WTC11 (cell line): Measurements from ENCODE around the gene TSSK1B. TPM values are rescaled to one million over a fixed set of nuclear protein-coding genes. Genes with fewer than 3 reads are reported as not detected.

Source experiments
- ATAC-seq: fragments of 200-7000 bp; cut with Tn5 transposase; 2 replicates; pipeline ENCODE4 v1.10.0; 2021; ENCODE audit warnings: mild to moderate bottlenecking, moderate library complexity
- CTCF ChIA-PET: fragments of 300-600 bp; sonication (Branson Sonifier 250); formaldehyde crosslinking; loops from one replicate; lab custom pipeline; 2021; ENCODE audit warnings: antibody characterized with exemption; lab: Charles Lee
- POLR2A ChIA-PET: fragments of 350-600 bp; sonication (Branson Sonifier 250); formaldehyde crosslinking; loops from one replicate; lab custom pipeline; 2021; ENCODE audit warnings: antibody characterized with exemption; lab: Charles Lee
- DNase-seq: peaks from one replicate; pipeline ENCODE4 v3.0.0; 2021; ENCODE audit warnings: low spot score
- H3K27ac Mint-ChIP-seq: 2 replicates; pipeline ENCODE4 v1.8.0; 2021; ENCODE audit warnings: mixed read lengths
- H3K27me3 Mint-ChIP-seq: 2 replicates; pipeline ENCODE4 v1.8.0; 2021; ENCODE audit warnings: low read depth, mild to moderate bottlenecking, moderate library complexity, mixed read lengths
- H3K36me3 Mint-ChIP-seq: 2 replicates; pipeline ENCODE4 v1.8.0; 2021; ENCODE audit warnings: mixed read lengths
- H3K4me1 Mint-ChIP-seq: 2 replicates; pipeline ENCODE4 v1.8.0; 2022; ENCODE audit warnings: mixed read lengths
- H3K4me3 Mint-ChIP-seq: 2 replicates; pipeline ENCODE4 v1.8.0; 2021; ENCODE audit warnings: mild to moderate bottlenecking, moderate library complexity, mixed read lengths
- H3K9me3 Mint-ChIP-seq: 2 replicates; pipeline ENCODE4 v1.8.0; 2021; ENCODE audit warnings: mixed read lengths
- EMX1 ChIP-seq: fragments of 250-450 bp; sonication (Bioruptor Pico); IDR thresholded peaks from 2 replicates; pipeline ENCODE4 v1.8.0; 2021; ENCODE audit warnings: mild to moderate bottlenecking
- ESRRA ChIP-seq: sonication (generic); formaldehyde crosslinking; IDR thresholded peaks from 2 replicates; pipeline ENCODE4 v1.8.1; 2022; ENCODE audit warnings: mild to moderate bottlenecking, missing genetic modification reagents, borderline replicate concordance
- NFYB ChIP-seq: sonication (generic); formaldehyde crosslinking; conservative IDR thresholded peaks from 2 replicates; pipeline ENCODE4 v1.8.0; 2022; ENCODE audit warnings: low read depth, missing genetic modification reagents
- OVOL2 ChIP-seq: fragments of 250-450 bp; sonication (Bioruptor Pico); IDR thresholded peaks from 2 replicates; pipeline ENCODE4 v1.9.0; 2021; ENCODE audit warnings: mild to moderate bottlenecking, borderline replicate concordance
- ZBTB21 ChIP-seq: sonication (generic); formaldehyde crosslinking; IDR thresholded peaks from 2 replicates; pipeline ENCODE4 v1.8.1; 2023; ENCODE audit warnings: mild to moderate bottlenecking, missing genetic modification reagents, borderline replicate concordance
- ZNF121 ChIP-seq: sonication (generic); formaldehyde crosslinking; IDR thresholded peaks from 2 replicates; pipeline ENCODE4 v1.8.0; 2023; ENCODE audit warnings: missing genetic modification reagents
- ZNF232 ChIP-seq: sonication (generic); formaldehyde crosslinking; IDR thresholded peaks from 2 replicates; pipeline ENCODE4 v1.8.0; 2022; ENCODE audit warnings: mild to moderate bottlenecking, missing genetic modification reagents
- total RNA-seq: library from RNA; stranded (reverse); gene quantifications from 3 replicates; pipeline ENCODE4 v1.2.3, GENCODE V29; 2021
- TF ChIP-seq, protein P1 (sequence below): sonication (generic); formaldehyde crosslinking; IDR thresholded peaks from 2 replicates; pipeline ENCODE4 v1.8.0; 2023; ENCODE audit warnings: mild to moderate bottlenecking, missing genetic modification reagents
- TF ChIP-seq, protein P2 (sequence below): sonication (generic); formaldehyde crosslinking; IDR thresholded peaks from 2 replicates; pipeline ENCODE4 v1.8.0; 2022; ENCODE audit warnings: mild to moderate bottlenecking, missing genetic modification reagents
- TF ChIP-seq, protein P3 (sequence below): sonication (generic); formaldehyde crosslinking; IDR thresholded peaks from 2 replicates; pipeline ENCODE4 v1.8.0; 2022; ENCODE audit warnings: mild to moderate bottlenecking, missing genetic modification reagents
- TF ChIP-seq, protein P4 (sequence below): fragments of 250-450 bp; sonication (Bioruptor Pico); IDR thresholded peaks from 2 replicates; pipeline ENCODE4 v2.1.2; 2022; ENCODE audit warnings: mild to moderate bottlenecking, moderate library complexity
- TF ChIP-seq, protein P5 (sequence below): sonication (generic); formaldehyde crosslinking; IDR thresholded peaks from 2 replicates; pipeline ENCODE4 v1.8.1; 2022; ENCODE audit warnings: mild to moderate bottlenecking, moderate library complexity, missing genetic modification reagents
- TF ChIP-seq, protein P6 (sequence below): sonication (generic); formaldehyde crosslinking; IDR thresholded peaks from 2 replicates; pipeline ENCODE4 v1.8.1; 2023; ENCODE audit warnings: mild to moderate bottlenecking, moderate library complexity, missing genetic modification reagents
- TF ChIP-seq, protein P7 (sequence below): fragments of 250-450 bp; sonication (Bioruptor Pico); conservative IDR thresholded peaks from 2 replicates; pipeline ENCODE4 v1.9.0; 2021; ENCODE audit warnings: mild to moderate bottlenecking
- TF ChIP-seq, protein P8 (sequence below): fragments of 250-450 bp; sonication (Bioruptor Pico); IDR thresholded peaks from 2 replicates; pipeline ENCODE4 v1.8.0; 2021; ENCODE audit warnings: mild to moderate bottlenecking

Gene TSSK1B
- total RNA-seq, 1 experiment from 2014 or later = not detected

DNA sequence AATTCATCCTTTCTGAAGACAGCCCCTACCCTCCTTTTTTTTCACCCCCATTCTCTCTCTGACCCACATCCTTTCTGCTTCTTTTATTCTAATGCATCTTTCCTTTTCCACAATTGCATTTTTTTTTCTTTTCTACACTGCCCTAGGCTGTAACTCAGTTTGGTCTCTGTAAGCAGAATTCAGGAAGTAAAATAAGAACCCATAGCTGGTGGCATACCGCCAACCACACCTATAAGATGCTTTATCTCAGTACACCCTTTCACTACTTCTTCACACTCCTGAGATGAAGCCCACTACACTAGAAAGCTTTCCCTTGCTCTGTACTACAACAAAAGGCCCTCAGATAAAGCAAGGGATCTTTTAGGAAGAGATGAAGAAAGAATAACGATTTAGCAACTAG is 16.1 kb upstream of the TSSK1B start:
- POLR2A ChIA-PET = no interaction called here
- Mint-ChIP-seq H3K27ac (no peak overlapping the region), H3K9me3 (peaks cover 1% of the 10 kb centered on the region), H3K27me3 (no peaks in the 10 kb centered on the region; the same call in 1 of the 2 replicates), H3K4me1 (no peaks in the 10 kb centered on the region), H3K36me3 (no peaks in the 10 kb centered on the region), H3K4me3 (no peak overlapping the region)
- TF ChIP-seq, protein P1, sequence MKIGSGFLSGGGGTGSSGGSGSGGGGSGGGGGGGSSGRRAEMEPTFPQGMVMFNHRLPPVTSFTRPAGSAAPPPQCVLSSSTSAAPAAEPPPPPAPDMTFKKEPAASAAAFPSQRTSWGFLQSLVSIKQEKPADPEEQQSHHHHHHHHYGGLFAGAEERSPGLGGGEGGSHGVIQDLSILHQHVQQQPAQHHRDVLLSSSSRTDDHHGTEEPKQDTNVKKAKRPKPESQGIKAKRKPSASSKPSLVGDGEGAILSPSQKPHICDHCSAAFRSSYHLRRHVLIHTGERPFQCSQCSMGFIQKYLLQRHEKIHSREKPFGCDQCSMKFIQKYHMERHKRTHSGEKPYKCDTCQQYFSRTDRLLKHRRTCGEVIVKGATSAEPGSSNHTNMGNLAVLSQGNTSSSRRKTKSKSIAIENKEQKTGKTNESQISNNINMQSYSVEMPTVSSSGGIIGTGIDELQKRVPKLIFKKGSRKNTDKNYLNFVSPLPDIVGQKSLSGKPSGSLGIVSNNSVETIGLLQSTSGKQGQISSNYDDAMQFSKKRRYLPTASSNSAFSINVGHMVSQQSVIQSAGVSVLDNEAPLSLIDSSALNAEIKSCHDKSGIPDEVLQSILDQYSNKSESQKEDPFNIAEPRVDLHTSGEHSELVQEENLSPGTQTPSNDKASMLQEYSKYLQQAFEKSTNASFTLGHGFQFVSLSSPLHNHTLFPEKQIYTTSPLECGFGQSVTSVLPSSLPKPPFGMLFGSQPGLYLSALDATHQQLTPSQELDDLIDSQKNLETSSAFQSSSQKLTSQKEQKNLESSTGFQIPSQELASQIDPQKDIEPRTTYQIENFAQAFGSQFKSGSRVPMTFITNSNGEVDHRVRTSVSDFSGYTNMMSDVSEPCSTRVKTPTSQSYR (CRISPR knock-in tag) = no peak
- TF ChIP-seq EMX1 (CRISPR knock-in tag) (no peak), ZNF121 (CRISPR knock-in tag) (no peak), ZBTB21 (CRISPR knock-in tag) (no peak), OVOL2 (CRISPR knock-in tag) (no peak), ESRRA (CRISPR knock-in tag) (no peak), ZNF232 (CRISPR knock-in tag) (no peak), NFYB (CRISPR knock-in tag) (no peak)
- TF ChIP-seq, protein P2, sequence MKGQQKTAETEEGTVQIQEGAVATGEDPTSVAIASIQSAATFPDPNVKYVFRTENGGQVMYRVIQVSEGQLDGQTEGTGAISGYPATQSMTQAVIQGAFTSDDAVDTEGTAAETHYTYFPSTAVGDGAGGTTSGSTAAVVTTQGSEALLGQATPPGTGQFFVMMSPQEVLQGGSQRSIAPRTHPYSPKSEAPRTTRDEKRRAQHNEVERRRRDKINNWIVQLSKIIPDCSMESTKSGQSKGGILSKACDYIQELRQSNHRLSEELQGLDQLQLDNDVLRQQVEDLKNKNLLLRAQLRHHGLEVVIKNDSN (CRISPR knock-in tag) = no peak
- TF ChIP-seq, protein P3, sequence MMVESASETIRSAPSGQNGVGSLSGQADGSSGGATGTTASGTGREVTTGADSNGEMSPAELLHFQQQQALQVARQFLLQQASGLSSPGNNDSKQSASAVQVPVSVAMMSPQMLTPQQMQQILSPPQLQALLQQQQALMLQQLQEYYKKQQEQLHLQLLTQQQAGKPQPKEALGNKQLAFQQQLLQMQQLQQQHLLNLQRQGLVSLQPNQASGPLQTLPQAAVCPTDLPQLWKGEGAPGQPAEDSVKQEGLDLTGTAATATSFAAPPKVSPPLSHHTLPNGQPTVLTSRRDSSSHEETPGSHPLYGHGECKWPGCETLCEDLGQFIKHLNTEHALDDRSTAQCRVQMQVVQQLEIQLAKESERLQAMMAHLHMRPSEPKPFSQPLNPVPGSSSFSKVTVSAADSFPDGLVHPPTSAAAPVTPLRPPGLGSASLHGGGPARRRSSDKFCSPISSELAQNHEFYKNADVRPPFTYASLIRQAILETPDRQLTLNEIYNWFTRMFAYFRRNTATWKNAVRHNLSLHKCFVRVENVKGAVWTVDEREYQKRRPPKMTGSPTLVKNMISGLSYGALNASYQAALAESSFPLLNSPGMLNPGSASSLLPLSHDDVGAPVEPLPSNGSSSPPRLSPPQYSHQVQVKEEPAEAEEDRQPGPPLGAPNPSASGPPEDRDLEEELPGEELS (CRISPR knock-in tag) = no peak
- TF ChIP-seq, protein P4, sequence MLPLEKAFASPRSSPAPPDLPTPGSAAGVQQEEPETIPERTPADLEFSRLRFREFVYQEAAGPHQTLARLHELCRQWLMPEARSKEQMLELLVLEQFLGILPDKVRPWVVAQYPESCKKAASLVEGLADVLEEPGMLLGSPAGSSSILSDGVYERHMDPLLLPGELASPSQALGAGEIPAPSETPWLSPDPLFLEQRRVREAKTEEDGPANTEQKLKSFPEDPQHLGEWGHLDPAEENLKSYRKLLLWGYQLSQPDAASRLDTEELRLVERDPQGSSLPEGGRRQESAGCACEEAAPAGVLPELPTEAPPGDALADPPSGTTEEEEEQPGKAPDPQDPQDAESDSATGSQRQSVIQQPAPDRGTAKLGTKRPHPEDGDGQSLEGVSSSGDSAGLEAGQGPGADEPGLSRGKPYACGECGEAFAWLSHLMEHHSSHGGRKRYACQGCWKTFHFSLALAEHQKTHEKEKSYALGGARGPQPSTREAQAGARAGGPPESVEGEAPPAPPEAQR = no peak
- TF ChIP-seq, protein P5, sequence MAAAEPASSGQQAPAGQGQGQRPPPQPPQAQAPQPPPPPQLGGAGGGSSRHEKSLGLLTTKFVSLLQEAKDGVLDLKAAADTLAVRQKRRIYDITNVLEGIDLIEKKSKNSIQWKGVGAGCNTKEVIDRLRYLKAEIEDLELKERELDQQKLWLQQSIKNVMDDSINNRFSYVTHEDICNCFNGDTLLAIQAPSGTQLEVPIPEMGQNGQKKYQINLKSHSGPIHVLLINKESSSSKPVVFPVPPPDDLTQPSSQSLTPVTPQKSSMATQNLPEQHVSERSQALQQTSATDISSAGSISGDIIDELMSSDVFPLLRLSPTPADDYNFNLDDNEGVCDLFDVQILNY = no peak
- TF ChIP-seq, protein P6, sequence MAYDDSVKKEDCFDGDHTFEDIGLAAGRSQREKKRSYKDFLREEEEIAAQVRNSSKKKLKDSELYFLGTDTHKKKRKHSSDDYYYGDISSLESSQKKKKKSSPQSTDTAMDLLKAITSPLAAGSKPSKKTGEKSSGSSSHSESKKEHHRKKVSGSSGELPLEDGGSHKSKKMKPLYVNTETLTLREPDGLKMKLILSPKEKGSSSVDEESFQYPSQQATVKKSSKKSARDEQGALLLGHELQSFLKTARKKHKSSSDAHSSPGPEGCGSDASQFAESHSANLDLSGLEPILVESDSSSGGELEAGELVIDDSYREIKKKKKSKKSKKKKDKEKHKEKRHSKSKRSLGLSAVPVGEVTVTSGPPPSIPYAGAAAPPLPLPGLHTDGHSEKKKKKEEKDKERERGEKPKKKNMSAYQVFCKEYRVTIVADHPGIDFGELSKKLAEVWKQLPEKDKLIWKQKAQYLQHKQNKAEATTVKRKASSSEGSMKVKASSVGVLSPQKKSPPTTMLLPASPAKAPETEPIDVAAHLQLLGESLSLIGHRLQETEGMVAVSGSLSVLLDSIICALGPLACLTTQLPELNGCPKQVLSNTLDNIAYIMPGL (CRISPR knock-in tag) = no peak
- TF ChIP-seq, protein P7, sequence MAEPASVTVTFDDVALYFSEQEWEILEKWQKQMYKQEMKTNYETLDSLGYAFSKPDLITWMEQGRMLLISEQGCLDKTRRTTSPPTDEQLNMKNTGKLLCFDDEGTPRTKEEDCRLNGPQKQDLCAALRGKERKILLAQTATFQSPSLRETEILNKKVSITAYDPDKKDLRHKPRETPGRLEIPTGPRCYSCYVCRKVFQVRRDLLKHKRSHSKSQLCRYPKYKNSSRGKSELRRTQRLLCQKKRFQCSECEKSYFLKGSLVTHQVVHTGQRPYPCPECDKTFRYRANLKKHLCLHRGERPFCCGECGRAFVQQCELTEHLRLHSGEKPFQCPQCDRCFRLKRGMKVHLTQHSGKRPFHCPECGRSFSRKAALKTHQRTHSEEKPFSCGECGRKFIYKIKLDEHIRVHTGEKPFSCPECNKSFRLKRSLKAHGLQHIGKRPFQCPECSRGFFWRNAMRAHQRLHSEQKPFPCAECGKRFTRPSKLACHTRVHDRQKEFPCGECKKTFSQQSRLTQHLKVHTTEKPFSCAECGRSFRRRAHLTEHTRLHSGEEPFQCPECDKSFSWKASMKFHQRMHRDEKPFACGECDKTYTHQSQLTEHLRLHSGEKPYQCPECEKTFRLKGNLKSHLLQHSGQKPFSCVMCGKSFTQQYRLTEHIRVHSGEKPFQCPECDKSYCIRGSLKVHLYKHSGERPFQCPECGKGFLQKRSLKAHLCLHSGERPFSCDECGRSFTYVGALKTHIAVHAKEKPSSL (CRISPR knock-in tag) = no peak
- TF ChIP-seq, protein P8, sequence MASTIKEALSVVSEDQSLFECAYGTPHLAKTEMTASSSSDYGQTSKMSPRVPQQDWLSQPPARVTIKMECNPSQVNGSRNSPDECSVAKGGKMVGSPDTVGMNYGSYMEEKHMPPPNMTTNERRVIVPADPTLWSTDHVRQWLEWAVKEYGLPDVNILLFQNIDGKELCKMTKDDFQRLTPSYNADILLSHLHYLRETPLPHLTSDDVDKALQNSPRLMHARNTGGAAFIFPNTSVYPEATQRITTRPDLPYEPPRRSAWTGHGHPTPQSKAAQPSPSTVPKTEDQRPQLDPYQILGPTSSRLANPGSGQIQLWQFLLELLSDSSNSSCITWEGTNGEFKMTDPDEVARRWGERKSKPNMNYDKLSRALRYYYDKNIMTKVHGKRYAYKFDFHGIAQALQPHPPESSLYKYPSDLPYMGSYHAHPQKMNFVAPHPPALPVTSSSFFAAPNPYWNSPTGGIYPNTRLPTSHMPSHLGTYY (CRISPR knock-in tag) = no peak
- ATAC-seq (no peak), DNase-seq (no peak)
- CTCF ChIA-PET = no interaction called here
